CD8-positive, alpha-beta memory T cell (primary cell): ENCODE results near the gene NUCB2. TPM values are rescaled to one million over a fixed set of nuclear protein-coding genes. Genes with fewer than 3 reads are reported as not detected.

ENCODE experiments used
- CTCF ChIA-PET: fragments of 350-600 bp; sonication (Branson Sonifier 250); formaldehyde crosslinking; loops from one replicate; lab custom pipeline; 2021; ENCODE audit warnings: antibody characterized with exemption; lab: Charles Lee
- POLR2A ChIA-PET: fragments of 350-600 bp; sonication (Branson Sonifier 250); formaldehyde crosslinking; loops from one replicate; lab custom pipeline; 2021; ENCODE audit warnings: antibody characterized with exemption; lab: Charles Lee
- DNase-seq, 5 donors: peaks; one replicate each; pipeline versions ENCODE4 v3.0.0 to v3.0.0-alpha.2; 2020 to 2022; ENCODE audit warnings: mixed read lengths in 1 of 5
- H3K27ac ChIP-seq: one replicate; pipeline ENCODE4 v1.7.0; 2013; ENCODE audit warnings: low read depth, mild to moderate bottlenecking, low read length, moderate library complexity
- H3K27me3 ChIP-seq: 2 replicates; pipeline ENCODE4 v1.7.0; 2013; ENCODE audit warnings: low read length, mild to moderate bottlenecking; ENCODE audit not compliant: insufficient read depth, poor library complexity, severe bottlenecking
- H3K36me3 ChIP-seq: 2 replicates; pipeline ENCODE4 v1.7.0; 2013; ENCODE audit warnings: mild to moderate bottlenecking, low read length, moderate library complexity; ENCODE audit not compliant: insufficient read depth
- H3K4me1 ChIP-seq: 2 replicates; pipeline ENCODE4 v1.7.0; 2013; ENCODE audit warnings: mild to moderate bottlenecking, low read length, moderate library complexity; ENCODE audit not compliant: insufficient read depth
- H3K4me3 ChIP-seq: 2 replicates; pipeline ENCODE4 v1.7.0; 2013; ENCODE audit warnings: mild to moderate bottlenecking, low read length
- H3K9me3 ChIP-seq: 2 replicates; pipeline ENCODE4 v1.7.0; 2013; ENCODE audit warnings: mild to moderate bottlenecking, low read length
- H3K27ac Mint-ChIP-seq, 8 donors: one replicate each; pipeline ENCODE4 v1.8.0; 2020 to 2021; ENCODE audit warnings: mixed read lengths in 8 of 8, mild to moderate bottlenecking in 6 of 8, inconsistent platforms in 3 of 8, moderate library complexity in 3 of 8
- H3K27me3 Mint-ChIP-seq, 2 donors: one replicate each; pipeline ENCODE4 v1.8.0; 2020 to 2021; ENCODE audit warnings: mixed read lengths in 2 of 2, mild to moderate bottlenecking in 1 of 2, moderate library complexity in 1 of 2
- H3K36me3 Mint-ChIP-seq, 3 donors: one replicate each; pipeline ENCODE4 v1.8.0; 2020 to 2021; ENCODE audit warnings: mixed read lengths in 3 of 3, inconsistent platforms in 1 of 3, mild to moderate bottlenecking in 1 of 3
- H3K4me1 Mint-ChIP-seq, 3 donors: one replicate each; pipeline ENCODE4 v1.8.0; 2020 to 2021; ENCODE audit warnings: mixed read lengths in 3 of 3, inconsistent platforms in 1 of 3, mild to moderate bottlenecking in 1 of 3
- H3K4me3 Mint-ChIP-seq, 7 donors: one replicate each; pipeline ENCODE4 v1.8.0; 2020 to 2021; ENCODE audit warnings: mixed read lengths in 7 of 7, mild to moderate bottlenecking in 6 of 7, moderate library complexity in 4 of 7, inconsistent platforms in 2 of 7
- H3K9me3 Mint-ChIP-seq, 5 donors: one replicate each; pipeline ENCODE4 v1.8.0; 2020 to 2022; ENCODE audit warnings: mixed read lengths in 5 of 5, mild to moderate bottlenecking in 3 of 5, moderate library complexity in 2 of 5, inconsistent platforms in 1 of 5
- polyA plus RNA-seq: library from polyadenylated mRNA; unstranded; fragments of 300-500 nt; fragmentation: Illumina TruSeq; gene quantifications from one replicate; pipeline ENCODE4 v1.2.3, GENCODE V29; 2021
- total RNA-seq, 2 experiments: library from RNA; stranded (reverse); gene quantifications; one replicate each; pipeline ENCODE4 v1.2.3, GENCODE V29; 2021

Gene NUCB2
- total and polyA plus RNA-seq, 3 experiments from 2014 or later: 30.3 to 218 (median 33.3) TPM

DNA sequence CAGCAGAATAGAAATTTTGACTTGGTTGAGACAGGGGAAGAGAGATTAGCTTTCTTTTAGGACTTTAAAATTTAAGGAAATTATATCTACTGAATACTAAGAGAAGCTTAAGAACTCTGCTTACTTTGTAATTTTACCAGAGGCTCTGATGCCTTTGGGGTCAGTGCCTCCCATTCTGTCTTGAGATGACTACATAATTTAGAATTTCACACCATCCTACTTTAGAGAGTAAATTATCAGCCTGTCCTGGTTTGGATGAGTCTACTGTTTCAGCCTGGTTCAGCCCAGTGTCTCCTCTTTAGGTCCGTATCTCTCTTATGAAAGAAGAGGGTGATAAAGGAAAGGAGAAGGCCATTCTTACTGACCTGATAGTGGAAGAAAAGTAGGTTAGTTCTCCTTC lies 9.8 kb downstream of the NUCB2 start:
- Mint-ChIP-seq H3K9me3 (peaks cover 0 to 2% (median 0%) of the 10 kb centered on the region in 5 donors), H3K36me3 (peaks cover 8 to 44% (median 10%) of the 10 kb centered on the region in 3 donors), H3K27me3 (no peaks in the 10 kb centered on the region), H3K4me1 (peaks cover 46 to 72% (median 69%) of the 10 kb centered on the region in 3 donors), H3K27ac (peak overlapping the region; percentile 62 to 90 (median 79)), H3K4me3 (peak overlapping the region in 4 of 7 donors; percentile 16 to 62 (median 50))
- DNase-seq: no peak
- peaks cover 45% of the 10 kb centered on the region for H3K4me1 ChIP-seq
- ChIA-PET CTCF (interaction anchor here (1.0 to 2.1 kb wide), 2 partner anchors 10 to 68 kb away, joined by 5 to 7 read pairs; partner anchors contain the start of gene NUCB2), POLR2A (interaction anchor here (0.6 to 2.7 kb wide), 5 partner anchors 9 to 103 kb away, joined by 3 to 17 read pairs (median 3); partner anchors contain the start of gene NUCB2)
- no peaks in the 10 kb centered on the region for H3K9me3 ChIP-seq
- peak overlapping the region; percentile 3 for H3K4me3 ChIP-seq
- no peaks in the 10 kb centered on the region for H3K27me3 ChIP-seq
- no peak overlapping the region for H3K27ac ChIP-seq
- no peaks in the 10 kb centered on the region for H3K36me3 ChIP-seq

DNA sequence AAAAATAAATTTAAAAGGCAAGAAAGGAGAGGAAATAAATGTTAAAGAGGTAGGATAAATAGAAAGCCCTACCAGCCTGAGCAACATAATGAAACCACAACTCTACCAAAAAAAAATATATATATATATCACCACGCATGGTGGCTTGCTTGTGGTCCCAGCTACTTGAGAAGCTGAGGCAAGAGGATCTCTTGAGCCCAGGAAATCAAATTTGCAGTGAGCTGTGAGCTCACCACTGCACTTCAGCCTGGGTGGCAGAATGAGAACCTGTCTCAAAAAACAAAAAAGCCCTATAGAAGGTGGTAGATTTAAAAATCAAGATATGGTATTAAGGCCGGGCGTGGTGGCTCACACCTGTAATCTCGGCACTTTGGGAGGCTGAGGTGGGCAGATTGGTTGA lies 10.5 kb downstream of the NUCB2 start:
- peak in 3 of 5 donors; percentile 28 to 50 (median 38) for DNase-seq
- H3K36me3 Mint-ChIP-seq: peaks cover 8 to 46% (median 8%) of the 10 kb centered on the region in 3 donors
- peaks cover 0 to 2% (median 0%) of the 10 kb centered on the region in 5 donors for H3K9me3 Mint-ChIP-seq
- no peak overlapping the region for H3K27ac ChIP-seq
- H3K27me3 ChIP-seq: no peaks in the 10 kb centered on the region
- H3K4me3 Mint-ChIP-seq: peak overlapping the region in 6 of 7 donors; percentile 1 to 58 (median 30)
- POLR2A ChIA-PET: no interaction called here
- peaks cover 45% of the 10 kb centered on the region for H3K4me1 ChIP-seq
- H3K36me3 ChIP-seq: no peaks in the 10 kb centered on the region
- peaks cover 43 to 66% (median 62%) of the 10 kb centered on the region in 3 donors for H3K4me1 Mint-ChIP-seq
- no peaks in the 10 kb centered on the region for H3K27me3 Mint-ChIP-seq
- CTCF ChIA-PET: interaction anchor here (2.1 kb wide), 1 partner anchor 67 kb away, joined by 7 read pairs; no protein-coding TSS in a partner anchor
- peak overlapping the region; percentile 36 to 90 (median 79) for H3K27ac Mint-ChIP-seq
- H3K9me3 ChIP-seq: no peaks in the 10 kb centered on the region
- no peak overlapping the region for H3K4me3 ChIP-seq

DNA sequence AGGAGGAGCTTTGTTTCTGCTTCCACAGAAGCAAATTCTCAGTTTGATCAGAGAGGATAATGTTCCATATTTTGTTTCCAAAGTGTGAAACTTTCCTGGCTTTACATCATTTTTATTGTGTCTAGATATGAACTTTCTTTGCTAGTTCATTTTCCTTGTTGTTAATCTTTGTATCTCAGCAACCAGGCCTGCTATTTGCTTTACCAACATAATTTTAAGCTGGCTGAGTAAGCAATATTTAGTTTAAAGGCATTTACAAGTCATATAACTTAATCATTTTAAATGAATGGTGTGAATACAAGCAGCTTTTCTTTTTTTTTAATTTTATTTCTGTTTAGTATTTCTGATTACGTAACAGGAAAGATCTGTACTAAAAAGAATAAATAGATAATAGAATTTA lies 15.2 kb downstream of the NUCB2 start:
- CTCF ChIA-PET: no interaction called here
- H3K4me3 ChIP-seq: no peak overlapping the region
- Mint-ChIP-seq H3K4me3 (no peak overlapping the region), H3K27ac (no peak overlapping the region), H3K9me3 (no peaks in the 10 kb centered on the region), H3K36me3 (peaks cover 4 to 54% (median 12%) of the 10 kb centered on the region in 3 donors), H3K4me1 (peaks cover 27 to 51% (median 47%) of the 10 kb centered on the region in 3 donors), H3K27me3 (no peaks in the 10 kb centered on the region)
- no peaks in the 10 kb centered on the region for H3K9me3 ChIP-seq
- H3K27me3 ChIP-seq: no peaks in the 10 kb centered on the region
- no peak overlapping the region for H3K27ac ChIP-seq
- POLR2A ChIA-PET: interaction anchor here (0.8 kb wide), 1 partner anchor 11 kb away, joined by 3 read pairs; no protein-coding TSS in a partner anchor
- DNase-seq: no peak
- H3K36me3 ChIP-seq: no peaks in the 10 kb centered on the region
- peaks cover 16% of the 10 kb centered on the region for H3K4me1 ChIP-seq

DNA sequence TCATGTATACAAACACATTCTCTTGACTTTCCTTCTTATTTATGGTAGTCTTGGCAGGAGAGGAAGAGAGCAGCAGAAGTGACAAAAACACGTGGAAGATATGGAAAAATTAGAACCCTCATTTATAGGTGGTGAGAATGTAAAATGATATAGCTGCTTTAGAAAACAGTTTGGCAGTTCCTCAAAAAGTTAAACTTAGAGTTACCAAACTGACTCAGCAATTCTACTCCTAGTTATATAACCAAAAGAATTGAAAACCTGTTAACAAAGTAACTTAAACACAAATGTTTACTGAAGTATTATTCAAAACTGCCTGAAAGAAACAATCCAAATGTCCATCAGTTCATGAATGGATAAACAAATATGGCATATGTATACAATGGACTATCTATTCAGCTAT lies 16.8 kb downstream of the NUCB2 start:
- no peak overlapping the region for H3K27ac ChIP-seq
- ChIA-PET POLR2A (interaction anchor here (0.7 kb wide), 1 partner anchor 12 kb away, joined by 6 read pairs; no protein-coding TSS in a partner anchor), CTCF (no interaction called here)
- Mint-ChIP-seq H3K27ac (peak overlapping the region in 4 of 8 donors; percentile 5 to 25 (median 20)), H3K9me3 (no peaks in the 10 kb centered on the region), H3K36me3 (peaks cover 4 to 55% (median 12%) of the 10 kb centered on the region in 3 donors), H3K4me1 (peaks cover 27 to 50% (median 46%) of the 10 kb centered on the region in 3 donors), H3K4me3 (no peak overlapping the region), H3K27me3 (no peaks in the 10 kb centered on the region)
- H3K36me3 ChIP-seq: no peaks in the 10 kb centered on the region
- DNase-seq: no peak
- H3K4me1 ChIP-seq: peaks cover 12% of the 10 kb centered on the region
- no peak overlapping the region for H3K4me3 ChIP-seq
- no peaks in the 10 kb centered on the region for H3K27me3 ChIP-seq
- H3K9me3 ChIP-seq: no peaks in the 10 kb centered on the region

DNA sequence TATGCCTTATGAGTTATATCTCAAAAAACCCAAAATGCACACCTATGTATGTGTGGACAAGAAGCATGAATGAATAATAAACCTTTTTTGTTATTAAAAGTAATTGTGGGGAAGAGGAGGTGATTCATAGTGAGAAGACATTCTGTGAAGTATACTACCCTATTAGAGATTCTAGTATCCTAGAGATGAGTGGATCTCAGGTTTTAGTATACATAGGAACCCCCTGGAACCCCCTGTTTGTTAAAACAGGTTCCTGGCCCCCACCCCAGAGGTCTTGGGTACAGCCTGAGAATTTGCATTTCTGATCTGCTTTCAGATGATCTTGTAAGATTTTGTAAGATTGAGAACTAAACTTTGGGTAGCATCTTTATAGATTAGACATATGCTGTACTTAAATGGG lies 17.5 kb downstream of the NUCB2 start:
- ChIA-PET CTCF (no interaction called here), POLR2A (no interaction called here)
- Mint-ChIP-seq H3K27ac (peak overlapping the region in 3 of 8 donors; percentile 5 to 24 (median 23)), H3K4me3 (no peak overlapping the region), H3K4me1 (peaks cover 28 to 50% (median 50%) of the 10 kb centered on the region in 3 donors), H3K36me3 (peaks cover 4 to 59% (median 12%) of the 10 kb centered on the region in 3 donors), H3K27me3 (no peaks in the 10 kb centered on the region), H3K9me3 (no peaks in the 10 kb centered on the region)
- H3K9me3 ChIP-seq: no peaks in the 10 kb centered on the region
- H3K27me3 ChIP-seq: no peaks in the 10 kb centered on the region
- H3K27ac ChIP-seq: no peak overlapping the region
- DNase-seq: no peak
- no peak overlapping the region for H3K4me3 ChIP-seq
- H3K36me3 ChIP-seq: no peaks in the 10 kb centered on the region
- peaks cover 12% of the 10 kb centered on the region for H3K4me1 ChIP-seq

DNA sequence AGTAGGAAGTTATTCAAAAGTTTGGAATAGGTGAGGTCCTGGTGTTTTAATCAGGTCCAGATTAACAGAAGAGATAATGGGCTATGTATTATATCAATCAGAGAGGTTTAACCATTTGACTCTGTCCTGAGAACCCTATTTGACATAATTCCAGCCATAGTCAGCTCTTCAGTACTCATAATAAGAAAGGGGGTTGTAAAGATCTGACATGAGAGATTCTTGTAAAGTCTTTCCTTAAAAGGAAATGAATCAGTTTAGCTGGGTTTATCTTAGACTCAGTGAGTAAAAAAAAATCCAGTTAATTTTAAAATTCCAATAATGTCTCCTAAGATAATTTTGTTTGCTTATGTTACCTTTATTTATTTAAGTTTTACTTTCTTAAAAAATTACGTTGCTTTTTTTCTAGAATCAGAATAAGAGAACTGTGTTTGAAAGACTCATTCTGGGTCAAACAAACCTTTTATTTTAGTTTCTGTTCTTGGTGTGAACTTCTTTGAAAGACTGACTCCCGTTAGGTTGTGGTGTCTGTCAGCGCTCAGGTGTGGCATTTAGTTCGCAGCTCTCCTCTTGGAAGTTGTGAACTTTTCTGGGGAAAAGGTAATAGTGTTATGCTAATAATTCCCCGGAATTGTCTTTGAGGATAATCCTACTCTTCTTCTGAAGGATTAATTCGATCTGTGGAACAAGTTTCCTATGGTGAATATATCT lies 20.5 kb downstream of the NUCB2 start:
- Mint-ChIP-seq H3K27ac (peak overlapping the region in 7 of 8 donors; percentile 2 to 80 (median 68)), H3K9me3 (no peaks in the 10 kb centered on the region), H3K4me3 (peak overlapping the region in 6 of 7 donors; percentile 9 to 59 (median 51)), H3K27me3 (no peaks in the 10 kb centered on the region), H3K4me1 (peaks cover 22 to 41% (median 39%) of the 10 kb centered on the region in 3 donors), H3K36me3 (peaks cover 4 to 60% (median 20%) of the 10 kb centered on the region in 3 donors)
- no peak for DNase-seq
- no peaks in the 10 kb centered on the region for H3K27me3 ChIP-seq
- no peak overlapping the region for H3K4me3 ChIP-seq
- H3K36me3 ChIP-seq: peaks cover 5% of the 10 kb centered on the region
- no peak overlapping the region for H3K27ac ChIP-seq
- ChIA-PET POLR2A (no interaction called here), CTCF (no interaction called here)
- no peaks in the 10 kb centered on the region for H3K9me3 ChIP-seq
- H3K4me1 ChIP-seq: peaks cover 12% of the 10 kb centered on the region

DNA sequence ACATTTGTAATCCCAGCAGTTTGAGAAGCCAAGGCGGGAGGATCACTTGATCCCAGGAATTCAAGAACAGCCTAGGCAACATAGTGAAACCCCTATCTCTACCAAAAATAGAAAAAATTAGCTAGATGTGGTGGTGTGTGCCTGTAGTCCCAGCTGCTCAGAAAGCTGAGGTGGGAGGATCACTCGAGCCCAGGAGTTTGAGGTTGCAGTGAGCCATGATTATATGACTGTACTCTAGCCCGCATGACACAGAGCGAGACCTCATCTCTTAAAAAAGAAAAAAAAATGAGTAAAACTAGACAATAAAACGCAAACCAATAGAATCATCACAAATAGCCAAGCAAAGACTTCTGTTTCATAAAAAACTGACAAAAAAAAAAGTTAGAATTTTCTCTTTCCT lies 21.8 kb downstream of the NUCB2 start:
- ChIA-PET CTCF (no interaction called here), POLR2A (no interaction called here)
- Mint-ChIP-seq H3K9me3 (no peaks in the 10 kb centered on the region), H3K4me3 (no peak overlapping the region), H3K4me1 (peaks cover 20 to 36% (median 35%) of the 10 kb centered on the region in 3 donors), H3K36me3 (peaks cover 4 to 58% (median 19%) of the 10 kb centered on the region in 3 donors), H3K27me3 (no peaks in the 10 kb centered on the region), H3K27ac (peak overlapping the region in 1 of 8 donors; percentile 46)
- Histone ChIP-seq H3K36me3 (peaks cover 5% of the 10 kb centered on the region), H3K27ac (no peak overlapping the region), H3K4me3 (no peak overlapping the region), H3K27me3 (no peaks in the 10 kb centered on the region), H3K9me3 (no peaks in the 10 kb centered on the region), H3K4me1 (peaks cover 12% of the 10 kb centered on the region)
- no peak for DNase-seq

DNA sequence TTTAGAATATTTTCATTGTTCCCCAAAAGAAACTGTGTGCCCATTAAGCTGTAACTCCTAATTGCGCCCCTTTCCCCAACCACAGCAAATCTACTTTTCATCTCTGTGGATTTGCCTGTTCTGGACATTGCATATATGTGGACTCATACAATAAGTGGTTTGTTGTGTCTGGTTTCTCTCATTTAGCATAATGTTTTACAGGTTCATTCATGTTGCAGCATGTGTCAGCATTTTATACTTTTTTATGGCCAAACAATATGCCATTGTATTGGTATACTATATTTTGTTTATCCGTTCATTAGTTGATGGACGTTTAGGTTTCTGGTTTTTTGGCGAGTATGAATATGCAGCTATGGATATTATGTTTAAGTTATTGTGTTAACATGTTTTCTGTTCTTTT lies 23.8 kb downstream of the NUCB2 start:
- POLR2A ChIA-PET: no interaction called here
- Mint-ChIP-seq H3K36me3 (peaks cover 4 to 52% (median 16%) of the 10 kb centered on the region in 3 donors), H3K4me3 (no peak overlapping the region), H3K27me3 (no peaks in the 10 kb centered on the region), H3K9me3 (no peaks in the 10 kb centered on the region), H3K4me1 (peaks cover 13 to 24% (median 20%) of the 10 kb centered on the region in 3 donors), H3K27ac (peak overlapping the region in 1 of 8 donors; percentile 59)
- Histone ChIP-seq H3K9me3 (no peaks in the 10 kb centered on the region), H3K27me3 (no peaks in the 10 kb centered on the region), H3K4me1 (peaks cover 12% of the 10 kb centered on the region), H3K4me3 (no peak overlapping the region), H3K27ac (no peak overlapping the region), H3K36me3 (peaks cover 10% of the 10 kb centered on the region)
- no peak for DNase-seq
- CTCF ChIA-PET: no interaction called here
